ENCODE results near the gene ALDH16A1.
"Not testable (repeated sequence)": the region's sequence is repeated elsewhere in the genome, so short reads cannot be mapped to it uniquely, and the experiment has no call there.

The ALDH16A1 gene

GRCh38 chr19:49465371-49465770, 12.3 kb downstream of the ALDH16A1 start:
- no peak for DNase-seq (ENCODE audit: low read depth)

GRCh38 chr19:49468199-49468598, 15.2 kb downstream of the ALDH16A1 start:
- DNase-seq (ENCODE audit: low read depth) = no peak

- DNase-seq (ENCODE audit: low read depth) = peak; percentile 63
Measured at GRCh38 chr19:49468746-49469447, 15.9 kb downstream of the ALDH16A1 start.

- DNase-seq (ENCODE audit: low read depth) = no peak
Measured at GRCh38 chr19:49469828-49470614, 17.0 kb downstream of the ALDH16A1 start.

GRCh38 chr19:49470615-49470978, 17.6 kb downstream of the ALDH16A1 start:
- no peak for DNase-seq (ENCODE audit: low read depth)

GRCh38 chr19:49472936-49473335, 19.9 kb downstream of the ALDH16A1 start:
- DNase-seq (ENCODE audit: low read depth) = no peak

GRCh38 chr19:49473501-49473867, 20.5 kb downstream of the ALDH16A1 start:
- DNase-seq (ENCODE audit: low read depth) = not testable (repeated sequence)

- peak; percentile 82 for DNase-seq (ENCODE audit: low read depth)
Measured at GRCh38 chr19:49473868-49474541, 21.0 kb downstream of the ALDH16A1 start, which contains the start of gene FLT3LG. TSS of gene FLT3LG (plus strand) at chr19:49474215. CDS start at chr19:49474640, 425 bp downstream.

GRCh38 chr19:49474542-49474924, 21.5 kb downstream of the ALDH16A1 start:
- DNase-seq (ENCODE audit: low read depth) = no peak

- no peak for DNase-seq (ENCODE audit: low read depth)
Measured at GRCh38 chr19:49475191-49475917, 22.3 kb downstream of the ALDH16A1 start.

- DNase-seq (ENCODE audit: low read depth) = no peak
Measured at GRCh38 chr19:49475995-49476880, 23.2 kb downstream of the ALDH16A1 start.

- no peak for DNase-seq (ENCODE audit: low read depth)
Measured at GRCh38 chr19:49479975-49480628, 27.1 kb downstream of the ALDH16A1 start.

- DNase-seq (ENCODE audit: low read depth) = no peak
Measured at GRCh38 chr19:49481020-49481683, 28.1 kb downstream of the ALDH16A1 start.

GRCh38 chr19:49486232-49486631, 33.2 kb downstream of the ALDH16A1 start:
- no peak for DNase-seq (ENCODE audit: low read depth)

- no peak for DNase-seq (ENCODE audit: low read depth)
Measured at GRCh38 chr19:49486710-49487276, 33.8 kb downstream of the ALDH16A1 start.

- DNase-seq (ENCODE audit: low read depth) = peak; percentile 99
Measured at GRCh38 chr19:49487277-49488045, 34.4 kb downstream of the ALDH16A1 start, which contains the start of gene RPL13A. TSS of gene RPL13A (plus strand) at chr19:49487608. CDS start at chr19:49487630, 22 bp downstream.

GRCh38 chr19:49488046-49488862, 35.2 kb downstream of the ALDH16A1 start:
- DNase-seq (ENCODE audit: low read depth) = no peak

Measured in EH (cell line).